Esophagus squamous epithelium (tissue), 4 donors: Measurements from ENCODE around the gene PLCB1.

Experiments used
- CTCF ChIP-seq, 6 experiments: fragments of 450-650 bp in 4 of 6; fragments of 200-600 bp in 2 of 6; sonication (generic) in 2 of 6; IDR thresholded peaks; one replicate each; pipeline ENCODE4 v1.5.1; 2016 to 2019; ENCODE audit warnings: antibody characterized with exemption in 6 of 6, mild to moderate bottlenecking in 4 of 6, moderate library complexity in 4 of 6
- POLR2A ChIP-seq, 4 donors: fragments of 450-650 bp; IDR thresholded peaks; one replicate each; pipeline ENCODE4 v1.6.1; 2017; ENCODE audit warnings: antibody characterized with exemption in 4 of 4, mild to moderate bottlenecking in 4 of 4, moderate library complexity in 3 of 4

GRCh38 chr20:8849990-8850389, 717.9 kb downstream of the PLCB1 start:
- TF ChIP-seq CTCF (IDR thresholded peaks at IDR 0.05) = no peak
- no peak for TF ChIP-seq POLR2A (IDR thresholded peaks at IDR 0.05)
